Measurements from ENCODE around the gene HOXA6.

DNA sequence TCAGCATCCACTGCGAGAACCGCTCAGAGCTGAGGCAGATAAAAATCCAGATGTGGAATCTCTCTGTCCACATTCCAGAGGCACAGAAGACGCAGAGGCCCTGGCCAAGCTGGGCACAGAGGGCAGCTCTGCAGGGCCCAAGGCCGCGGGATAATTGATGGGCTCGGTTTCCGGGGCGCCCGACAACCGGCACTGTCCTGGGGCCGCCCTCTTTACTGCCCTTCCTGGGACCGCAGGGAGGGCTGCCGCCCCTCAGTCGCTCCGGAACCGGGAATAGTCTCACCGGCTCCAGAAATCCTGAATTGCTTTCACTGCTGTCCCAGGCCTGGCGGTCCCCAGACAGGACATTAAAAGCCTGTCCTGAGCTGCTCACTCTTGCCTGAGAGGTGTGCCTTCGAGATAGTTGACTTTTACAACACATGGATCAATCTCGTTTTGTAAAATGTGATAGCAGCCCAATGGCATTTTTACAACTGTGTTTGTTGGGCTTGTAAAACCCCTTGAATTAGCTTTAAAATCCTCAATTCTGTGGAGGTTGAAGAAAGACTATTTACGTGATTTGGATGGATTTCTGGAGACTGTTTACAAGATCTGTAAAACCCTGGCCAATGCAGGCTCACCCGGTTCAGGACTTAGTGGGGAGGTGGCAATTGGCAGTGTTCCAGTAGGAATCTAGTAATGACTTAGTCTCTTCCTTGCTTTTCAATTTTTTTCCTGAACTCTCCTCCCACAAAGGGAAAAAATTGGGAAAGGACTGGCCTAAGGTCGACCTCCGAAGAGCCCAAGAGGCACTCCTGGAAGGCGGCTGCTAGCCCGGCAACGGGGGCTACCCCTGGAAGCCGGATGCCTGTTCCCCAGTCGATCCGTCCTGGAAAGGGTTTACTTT, 1.4 kb upstream of the HOXA6 start:
- TF ChIP-seq CTCF (IDR thresholded peaks at IDR 0.05) = no peak
- TF ChIP-seq EZH2 (IDR thresholded peaks at IDR 0.05) = peak; percentile 71

All from neural progenitor cell (in vitro differentiated cells).